Hematopoietic multipotent progenitor cell treated with erythropoietin and hydrocortisone succinate and interleukin-3 and kit ligand, for 15 days (in vitro differentiated cells): Measurements from ENCODE around the gene KLHL29.

Experiments
- DNase-seq: peaks from one replicate; pipeline ENCODE4 v3.0.0-alpha.2; 2015; ENCODE audit warnings: low spot score

Gene KLHL29

DNA sequence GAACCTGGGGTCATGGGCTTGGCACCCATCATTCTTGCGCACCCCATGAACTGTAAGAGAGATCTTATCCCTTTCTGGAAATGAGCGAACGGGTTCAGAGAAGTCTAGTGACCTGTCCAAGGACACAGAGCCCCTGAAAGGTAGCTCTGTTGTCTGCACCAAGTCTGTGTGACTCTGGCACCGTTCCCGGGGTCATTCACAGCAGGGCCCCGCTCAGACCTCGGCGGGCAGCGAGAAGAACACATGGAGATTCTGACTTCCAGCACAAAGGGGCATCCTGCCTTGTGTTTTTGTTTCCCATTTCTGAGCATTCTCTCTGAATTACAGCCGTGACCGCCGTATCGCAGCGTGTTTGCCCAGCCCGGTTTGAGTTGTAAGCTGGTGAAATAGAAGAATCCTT is 231.7 kb downstream of the KLHL29 start:
- no peak for DNase-seq

GRCh38 chr2:23617167-23617810 is 232.3 kb downstream of the KLHL29 start:
- DNase-seq: no peak

DNA sequence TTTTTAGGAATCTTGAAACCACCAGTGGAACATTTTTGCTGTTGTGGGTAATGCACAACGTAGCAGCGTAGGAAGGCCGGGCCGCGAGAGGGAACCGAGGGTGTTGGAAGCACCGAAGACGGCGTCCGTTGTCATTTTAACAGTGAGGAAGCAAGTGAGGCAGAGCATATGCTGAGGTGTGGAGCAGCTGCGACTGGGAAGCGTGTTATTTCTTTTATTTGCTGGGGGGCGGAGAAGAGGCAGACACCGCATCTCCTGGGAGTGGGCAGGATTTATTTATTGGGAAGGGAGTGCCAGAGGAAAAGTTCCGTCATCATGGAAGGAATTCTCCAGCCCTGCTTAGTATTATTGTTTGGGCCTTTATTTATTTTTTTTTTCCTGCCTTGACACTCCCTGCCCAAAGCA is 232.8 kb downstream of the KLHL29 start:
- DNase-seq: no peak

- DNase-seq: no peak
Measured at GRCh38 chr2:23618265-23618664, 233.3 kb downstream of the KLHL29 start.

DNA sequence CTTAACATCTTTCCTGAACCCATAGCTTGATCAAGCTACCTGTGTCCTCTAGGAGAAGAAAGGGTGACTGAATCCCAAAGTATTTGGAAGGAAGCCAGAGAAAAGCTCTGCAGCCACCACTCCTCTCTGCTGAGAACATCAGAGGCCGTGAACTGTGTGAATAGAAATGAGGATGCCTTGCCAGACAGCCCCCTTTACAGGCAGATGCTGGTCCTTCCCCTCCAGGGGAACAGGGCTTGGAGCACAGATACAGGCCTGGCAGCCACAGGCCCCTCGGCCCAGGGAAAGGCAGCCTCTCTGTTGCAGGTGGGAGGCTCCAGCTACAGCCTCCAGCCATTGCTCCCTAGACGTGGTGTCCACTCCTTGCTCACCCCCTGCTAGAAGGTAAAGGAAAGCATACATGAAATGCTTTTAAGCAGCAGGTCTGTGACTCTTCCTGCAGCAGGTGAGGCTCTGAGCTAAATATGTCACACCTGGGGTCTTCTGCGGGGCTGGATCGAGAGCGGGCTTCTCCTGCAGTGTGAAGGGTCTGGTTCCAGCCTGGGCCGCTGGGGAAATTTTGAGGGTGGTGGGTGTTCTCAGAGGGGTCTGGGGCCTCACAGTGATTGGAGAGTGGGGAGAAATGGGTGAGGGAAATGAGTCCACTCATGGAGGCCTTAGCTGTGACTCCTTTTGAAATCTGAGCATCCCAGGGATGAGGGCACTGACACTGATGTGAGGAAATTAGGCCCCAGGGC is 234.0 kb downstream of the KLHL29 start:
- no peak for DNase-seq

DNA sequence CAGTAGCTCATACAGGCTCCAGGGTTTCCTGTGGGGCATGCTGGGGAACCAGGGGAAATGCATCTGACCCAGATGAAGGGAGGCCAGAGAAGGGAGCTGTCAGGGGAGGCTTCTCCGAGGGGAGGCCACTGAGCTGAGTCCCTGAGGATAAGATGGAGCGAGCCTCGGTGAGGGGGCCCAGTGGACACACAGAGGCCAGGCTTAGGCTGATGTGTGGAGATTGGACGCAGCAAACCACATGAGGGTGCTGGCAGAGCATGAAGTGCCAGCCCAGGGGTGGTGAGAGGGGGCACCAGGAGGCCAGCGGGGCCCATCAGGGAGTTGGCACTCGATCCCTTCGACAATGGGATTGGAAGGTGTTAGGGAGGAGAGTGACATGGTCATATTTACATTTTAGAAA is 235.0 kb downstream of the KLHL29 start:
- DNase-seq: no peak

DNA sequence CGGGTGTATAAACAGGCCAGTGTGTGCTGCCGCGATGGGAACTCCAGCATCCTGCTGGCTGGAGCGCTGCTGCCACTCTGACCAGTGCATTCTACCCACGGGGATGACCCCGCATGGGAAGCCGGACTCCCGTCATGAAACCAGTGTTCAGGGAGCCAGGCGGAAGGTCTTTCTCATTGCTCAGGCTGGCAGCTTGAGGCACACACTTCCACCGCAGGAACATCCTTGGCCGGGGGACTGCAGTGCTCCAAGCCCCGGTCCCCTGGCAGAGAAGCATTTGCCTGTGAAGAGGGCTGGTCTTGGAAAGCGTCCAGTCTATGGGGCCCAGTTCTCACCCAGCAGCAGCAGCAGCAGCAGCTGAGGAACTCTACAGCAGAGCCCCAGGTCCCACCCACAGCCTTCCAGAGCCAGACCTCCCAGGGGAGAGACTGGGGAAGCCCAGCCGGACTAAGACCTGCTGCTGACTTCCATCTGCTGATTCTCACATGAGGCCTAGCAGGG is 235.9 kb downstream of the KLHL29 start:
- DNase-seq: no peak

- DNase-seq: no peak
Measured at GRCh38 chr2:23621616-23622015, 236.6 kb downstream of the KLHL29 start.

- no peak for DNase-seq
Measured at GRCh38 chr2:23622466-23622865, 237.5 kb downstream of the KLHL29 start.

DNA sequence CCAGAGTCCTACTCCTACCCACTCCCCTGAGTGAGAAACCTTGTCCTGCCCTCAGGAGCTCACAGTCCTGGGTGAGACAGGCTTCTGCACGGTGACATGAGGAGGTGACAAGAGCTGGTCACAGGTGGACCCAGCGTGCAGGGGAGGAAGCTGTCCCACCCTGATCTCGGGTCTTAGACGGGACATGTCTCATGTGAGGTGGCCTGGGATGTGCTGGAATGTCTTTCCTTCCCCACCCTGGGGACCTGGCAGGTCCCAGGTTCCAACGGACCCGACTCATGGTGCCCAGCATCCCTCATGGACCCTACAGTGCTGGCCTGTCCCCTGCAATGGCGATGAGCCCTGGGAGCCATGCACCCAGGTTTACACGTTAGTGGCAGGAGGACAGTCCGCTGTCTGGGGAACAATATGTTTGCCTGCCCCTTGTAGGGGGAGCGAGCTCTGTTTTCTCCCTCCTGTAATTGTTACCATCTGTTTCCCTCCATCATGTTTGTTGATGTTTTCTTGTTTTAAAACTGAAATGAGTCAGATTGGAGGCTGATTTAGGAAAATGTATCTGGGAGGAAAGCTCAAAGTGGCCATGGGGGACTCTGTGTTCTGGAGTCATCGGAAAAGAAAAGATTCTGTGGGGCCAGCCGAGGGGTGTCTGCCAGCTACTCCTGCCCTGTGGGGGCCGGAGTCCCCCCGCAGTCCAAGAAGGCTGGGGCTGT is 238.1 kb downstream of the KLHL29 start:
- no peak for DNase-seq

- peak; percentile 43 for DNase-seq
Measured at GRCh38 chr2:23624378-23624777, 239.4 kb downstream of the KLHL29 start.

- no peak for DNase-seq
Measured at GRCh38 chr2:23624915-23625314, 239.9 kb downstream of the KLHL29 start.

GRCh38 chr2:23625726-23626125 is 240.7 kb downstream of the KLHL29 start:
- DNase-seq: no peak

GRCh38 chr2:23626701-23627230 is 241.8 kb downstream of the KLHL29 start:
- no peak for DNase-seq

- DNase-seq: no peak
Measured at GRCh38 chr2:23627236-23628009, 242.4 kb downstream of the KLHL29 start.

DNA sequence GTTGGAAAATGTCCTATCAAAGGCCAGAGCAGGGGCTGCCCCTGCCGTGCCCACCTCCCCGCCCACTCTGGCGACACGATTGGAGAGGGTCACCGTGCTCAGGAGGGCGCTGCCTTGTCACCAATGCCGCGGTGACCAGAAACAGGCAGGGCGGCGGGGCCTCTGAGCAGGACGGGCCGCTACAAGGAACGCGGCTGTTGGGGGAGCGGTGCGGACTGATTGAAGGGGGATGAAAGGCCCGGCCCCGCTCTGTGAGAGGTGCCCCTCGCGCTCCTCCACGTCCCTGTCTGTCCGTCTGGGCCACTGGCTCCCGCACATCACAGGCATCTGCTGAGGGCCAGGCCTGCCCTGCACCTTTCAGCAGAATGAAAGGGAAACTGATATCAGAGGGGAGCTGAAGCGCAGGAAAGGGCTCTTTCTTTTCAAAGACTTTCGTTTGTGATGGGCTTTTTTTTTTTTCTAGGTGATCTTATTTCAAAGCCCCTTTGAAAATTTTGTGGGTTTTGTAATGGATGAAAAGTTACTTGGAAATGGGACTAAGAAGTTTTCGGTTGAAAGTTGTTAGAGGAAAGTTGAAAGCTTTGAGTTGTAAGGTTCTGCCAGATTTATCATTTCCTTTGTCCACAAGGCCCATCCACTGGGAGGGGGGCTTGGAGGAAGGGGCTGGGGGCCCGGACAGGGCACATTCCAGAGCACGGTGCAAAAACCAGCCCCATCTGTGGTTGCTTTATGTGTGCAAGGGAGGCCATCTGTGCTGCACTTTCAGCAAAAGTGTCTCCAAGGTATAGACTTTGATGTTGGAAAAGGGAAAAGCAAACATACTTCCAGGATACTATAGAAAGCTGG is 244.2 kb downstream of the KLHL29 start:
- DNase-seq: no peak

GRCh38 chr2:23629772-23630480 is 244.9 kb downstream of the KLHL29 start:
- no peak for DNase-seq

DNA sequence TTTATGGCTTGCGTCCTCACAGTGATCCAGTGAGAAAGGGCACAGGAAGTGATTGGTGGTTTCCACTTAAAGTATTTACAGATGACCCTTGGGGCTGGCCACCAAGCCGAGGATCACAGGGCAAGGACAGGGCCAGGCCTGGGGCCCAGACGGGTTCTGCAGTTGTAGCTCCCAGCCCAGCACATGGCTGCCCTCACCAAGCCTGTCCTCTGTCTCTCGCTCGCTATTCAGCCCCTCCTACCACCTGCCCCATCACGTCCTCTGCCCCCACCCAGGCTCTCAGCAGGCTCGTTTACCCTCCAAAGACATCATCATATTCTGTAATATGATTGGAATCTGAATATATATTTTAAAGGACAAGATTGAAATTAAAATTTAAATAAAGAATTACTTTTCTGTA is 246.0 kb downstream of the KLHL29 start:
- no peak for DNase-seq

DNA sequence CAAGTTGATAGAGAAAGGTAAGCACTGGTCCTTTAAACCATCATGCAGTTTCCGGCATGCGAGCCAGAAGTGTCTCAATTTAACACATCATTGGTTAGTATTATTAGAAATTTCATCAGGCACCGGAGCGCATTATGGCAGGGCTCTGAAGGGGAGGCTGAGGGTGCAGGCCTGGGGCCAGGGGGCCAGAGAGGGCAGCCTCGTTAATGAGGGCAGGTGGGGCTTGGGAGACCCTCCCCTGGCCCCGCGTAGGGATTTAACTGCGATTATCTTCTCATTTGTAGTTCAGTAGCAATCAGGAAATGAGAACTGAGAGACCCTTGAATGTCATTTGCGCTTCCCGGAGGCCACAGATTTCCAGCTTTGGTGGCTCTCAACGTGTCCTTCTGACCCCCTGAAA is 246.4 kb downstream of the KLHL29 start:
- no peak for DNase-seq

DNA sequence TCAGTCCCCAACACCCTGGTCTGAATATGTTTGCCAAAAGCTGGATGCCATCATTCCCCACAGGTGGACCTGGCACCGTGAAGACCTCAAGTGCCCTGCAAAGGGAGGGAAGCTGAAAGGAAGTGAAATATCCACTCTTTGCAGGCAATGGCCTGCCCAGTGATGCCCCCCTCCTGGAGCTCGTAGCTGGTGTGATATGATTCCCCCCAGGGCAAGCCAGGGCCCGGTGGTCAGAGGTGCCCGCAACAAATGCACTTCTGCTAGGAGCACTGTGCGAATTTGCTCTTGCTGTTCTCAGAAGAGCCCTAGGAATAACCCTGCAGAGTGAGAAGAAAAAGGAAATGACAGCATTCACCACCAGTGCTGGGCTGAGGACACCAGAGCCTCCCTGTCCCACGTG is 247.4 kb downstream of the KLHL29 start:
- DNase-seq: no peak
